IMR-90 (cell line): ENCODE data around the gene ITGAL. TPM values are rescaled to one million over a fixed set of nuclear protein-coding genes. Genes with fewer than 3 reads are reported as not detected.

Source experiments
- ATAC-seq: fragments of 200-7000 bp; cut with Tn5 transposase; 2 replicates; pipeline ENCODE4 v1.9.1; 2020; ENCODE audit warnings: low read depth, mild to moderate bottlenecking, moderate library complexity
- BruUV-seq: library from RNA; stranded (reverse); fragments of 400-500 nt; replicated peaks from 2 replicates; lab custom pipeline; 2021; lab: Mats Ljungman, UMichigan
- CTCF ChIA-PET: fragments of 300-600 bp; formaldehyde crosslinking; extraction: SDS; loops from one replicate; lab custom pipeline; 2021; ENCODE audit warnings: antibody characterized with exemption; lab: Yijun Ruan, JAX
- POLR2A ChIA-PET: fragments of 300-600 bp; sonication (Branson Sonifier 250); formaldehyde crosslinking; loops from one replicate; lab custom pipeline; 2022; ENCODE audit warnings: antibody characterized with exemption; ENCODE audit not compliant: unreplicated experiment; lab: Charles Lee
- DNase-seq: peaks from one replicate; pipeline ENCODE4 v3.0.0; 2013
- H2AFZ ChIP-seq: replicated peaks from 2 replicates; pipeline ENCODE3; 2013; ENCODE audit warnings: low read length, mild to moderate bottlenecking; ENCODE audit not compliant: poor library complexity
- H2AK5ac ChIP-seq: 2 replicates; pipeline ENCODE4 v1.6.1; 2013; ENCODE audit warnings: low read depth, low read length, inconsistent platforms
- H2AK9ac ChIP-seq: replicated peaks from 2 replicates; pipeline ENCODE3; 2013; ENCODE audit warnings: mild to moderate bottlenecking, low read depth, low read length, moderate library complexity; ENCODE audit not compliant: poor library complexity
- H2BK120ac ChIP-seq: 2 replicates; pipeline ENCODE4 v1.6.1; 2013; ENCODE audit warnings: low read depth, low read length, inconsistent platforms
- H2BK15ac ChIP-seq: 3 replicates; pipeline ENCODE4 v1.6.1; 2013; ENCODE audit warnings: low read depth, low read length, inconsistent platforms
- H2BK20ac ChIP-seq: 2 replicates; pipeline ENCODE4 v1.6.1; 2013; ENCODE audit warnings: low read depth, mild to moderate bottlenecking, inconsistent platforms, low read length, moderate library complexity
- H2BK5ac ChIP-seq: 2 replicates; pipeline ENCODE4 v1.6.1; 2013; ENCODE audit warnings: mild to moderate bottlenecking, low read depth, low read length, inconsistent platforms; ENCODE audit not compliant: poor library complexity, severe bottlenecking
- H3K14ac ChIP-seq: replicated peaks from 2 replicates; pipeline ENCODE4 v1.6.1; 2013; ENCODE audit warnings: low read depth, low read length, inconsistent platforms
- H3K18ac ChIP-seq: 2 replicates; pipeline ENCODE4 v1.6.1; 2013; ENCODE audit warnings: low read depth, low read length, control low read depth
- H3K23ac ChIP-seq: 2 replicates; pipeline ENCODE4 v1.6.1; 2013; ENCODE audit warnings: low read depth, low read length, inconsistent platforms
- H3K27ac ChIP-seq: 2 replicates; pipeline ENCODE4 v1.5.1; 2013; ENCODE audit warnings: mild to moderate bottlenecking, control low read depth, low read length; ENCODE audit not compliant: insufficient read depth
- H3K27me3 ChIP-seq: 2 replicates; pipeline ENCODE4 v1.6.1; 2013; ENCODE audit warnings: low read length; ENCODE audit not compliant: control insufficient read depth, insufficient read depth
- H3K36me3 ChIP-seq: 2 replicates; pipeline ENCODE4 v1.6.1; 2013; ENCODE audit warnings: low read length, mixed read lengths; ENCODE audit not compliant: control insufficient read depth, insufficient read depth
- H3K4ac ChIP-seq: 2 replicates; pipeline ENCODE4 v1.6.1; 2013; ENCODE audit warnings: low read depth, low read length, inconsistent platforms
- H3K4me1 ChIP-seq: 2 replicates; pipeline ENCODE4 v1.6.1; 2013; ENCODE audit warnings: low read length, mixed read lengths; ENCODE audit not compliant: control insufficient read depth, insufficient read depth
- H3K4me2 ChIP-seq: 2 replicates; pipeline ENCODE4 v1.6.1; 2013; ENCODE audit warnings: low read depth, mild to moderate bottlenecking, control low read depth, low read length, moderate library complexity
- H3K4me3 ChIP-seq: 2 replicates; pipeline ENCODE4 v1.5.1; 2013; ENCODE audit warnings: low read depth, mild to moderate bottlenecking, control low read depth, low read length, moderate library complexity; ENCODE audit not compliant: insufficient read depth
- H3K56ac ChIP-seq: 2 replicates; pipeline ENCODE4 v1.6.1; 2013; ENCODE audit warnings: low read length, inconsistent platforms; ENCODE audit not compliant: insufficient read depth; ENCODE audit errors: extremely low read depth
- H3K79me1 ChIP-seq, 2 experiments: 2 replicates each; pipeline ENCODE4 v1.6.1; 2013; ENCODE audit warnings: low read length in 2 of 2, inconsistent platforms in 1 of 2, low read depth in 1 of 2
- H3K9ac ChIP-seq: 2 replicates; pipeline ENCODE4 v1.6.1; 2013; ENCODE audit warnings: low read depth, low read length, control low read depth
- H3K9me1 ChIP-seq: 2 replicates; pipeline ENCODE4 v1.6.1; 2013; ENCODE audit warnings: low read length, inconsistent platforms; ENCODE audit not compliant: insufficient read depth
- H3K9me3 ChIP-seq: 2 replicates; pipeline ENCODE4 v1.6.1; 2013; ENCODE audit warnings: low read length; ENCODE audit not compliant: control insufficient read depth, insufficient read depth
- H4K20me1 ChIP-seq: 2 replicates; pipeline ENCODE4 v1.6.1; 2013; ENCODE audit warnings: low read length, inconsistent platforms; ENCODE audit not compliant: insufficient read depth
- H4K5ac ChIP-seq: 2 replicates; pipeline ENCODE4 v1.6.1; 2013; ENCODE audit warnings: mild to moderate bottlenecking, low read depth, low read length, control low read depth
- H4K8ac ChIP-seq, 2 experiments: 2 replicates each; pipeline ENCODE4 v1.6.1; 2013; ENCODE audit warnings: low read depth in 2 of 2, low read length in 2 of 2, control low read depth in 1 of 2, inconsistent platforms in 1 of 2
- H4K91ac ChIP-seq: 2 replicates; pipeline ENCODE4 v1.6.1; 2013; ENCODE audit warnings: low read depth, low read length, inconsistent platforms; ENCODE audit not compliant: insufficient read depth
- MAFK ChIP-seq: IDR thresholded peaks from 2 replicates; pipeline ENCODE4 v1.6.1; 2012; ENCODE audit warnings: low read depth, low read length, improper control_type of control experiment
- NFE2L2 ChIP-seq: fragments of 150-350 bp; IDR thresholded peaks from 2 replicates; pipeline ENCODE4 v1.6.1; 2016; ENCODE audit warnings: low read depth, mild to moderate bottlenecking, low read length
- POLR2A ChIP-seq: IDR thresholded peaks from 2 replicates; pipeline ENCODE4 v1.6.1; 2012; ENCODE audit warnings: mild to moderate bottlenecking, low read depth, low read length
- RCOR1 ChIP-seq: IDR thresholded peaks from 2 replicates; pipeline ENCODE4 v1.6.1; 2012; ENCODE audit warnings: mild to moderate bottlenecking, low read length, improper control_type of control experiment; ENCODE audit not compliant: insufficient replicate concordance
- RFX5 ChIP-seq: IDR thresholded peaks from 2 replicates; pipeline ENCODE4 v1.8.0; 2012; ENCODE audit warnings: low read depth, mild to moderate bottlenecking, low read length, moderate library complexity
- WGBS, 2 experiments: methylation state at CpG; one replicate each; pipeline versions ENCODE4 v1.1.5 to v1.1.7; 2013; ENCODE audit warnings: missing lambda C conversion rate in 2 of 2; ENCODE audit not compliant: insufficient read length in 1 of 2; ENCODE audit errors: extremely low coverage in 2 of 2; 5-methylcytosine and 5-hydroxymethylcytosine counted together
- dilution Hi-C: fragments of 300-500 bp; cut with HindIII; formaldehyde crosslinking; loops from one replicate; pipeline ENCODE4 v1.14.3; 2018; ENCODE audit warnings: low sequenced_read_pairs; ENCODE audit not compliant: unreplicated experiment
- in situ Hi-C: fragments of 300-500 bp; cut with MboI; formaldehyde crosslinking; loops from 3 replicates; pipeline ENCODE4 v1.14.3; 2019; ENCODE audit warnings: low sequenced_read_pairs, inconsistent platforms, mixed read lengths
- intact Hi-C: fragments of 100-400 bp; cut with micrococcal nuclease; formaldehyde crosslinking; loops from 2 replicates; pipeline ENCODE4 v1.10.0; 2022
- polyA plus RNA-seq, 3 experiments: library from polyadenylated mRNA; depleted of rRNA; stranded (reverse); fragments of >200 nt; gene quantifications; 2 replicates each; pipeline ENCODE4 v1.2.3, GENCODE V29; 2012; ENCODE audit warnings: low replicate concordance in 1 of 3
- total RNA-seq: library from RNA; depleted of rRNA; stranded (reverse); fragments of >200 nt; gene quantifications from 2 replicates; pipeline ENCODE4 v1.2.3, GENCODE V29; 2012

ITGAL gene
- total and polyA plus RNA-seq, 2 of the 4 experiments (the other 2 are of a cell fraction): not detected

- dilution Hi-C loops (no loop called here), intact Hi-C loops (no loop called here), in situ Hi-C loops (no loop called here)
- no peak overlapping the region for H3K23ac ChIP-seq
- H4K20me1 ChIP-seq: no peaks in the 10 kb centered on the region
- H3K36me3 ChIP-seq: peaks cover 5% of the 10 kb centered on the region; the same call in 1 of the 2 replicates
- no peak overlapping the region for H3K14ac ChIP-seq
- ChIA-PET CTCF (no interaction called here), POLR2A (no interaction called here)
- no peaks in the 10 kb centered on the region for H3K27me3 ChIP-seq
- H2AK9ac ChIP-seq: no peak overlapping the region
- no peak overlapping the region for H2BK20ac ChIP-seq
- no peak for DNase-seq
- no peak overlapping the region for H3K4me3 ChIP-seq
- no peak overlapping the region for H4K91ac ChIP-seq
- H3K4me2 ChIP-seq: no peak overlapping the region
- no peak overlapping the region for H3K56ac ChIP-seq
- no CpG with 5 or more reads among the region's 13 CpGs for WGBS, 2 experiments
- H3K9me3 ChIP-seq: no peaks in the 10 kb centered on the region
- no peak overlapping the region for H2BK5ac ChIP-seq
- no TSS peak for BruUV-seq
- H3K18ac ChIP-seq: no peak overlapping the region
- no peak for ATAC-seq
- H3K79me1 ChIP-seq: peaks cover 10 to 29% of the 10 kb centered on the region in 2 experiments
- H2BK15ac ChIP-seq: no peak overlapping the region
- no peak overlapping the region for H2AFZ ChIP-seq
- H3K4me1 ChIP-seq: peaks cover 8% of the 10 kb centered on the region
- H4K8ac ChIP-seq: no peak overlapping the region
- no peak overlapping the region for H3K9ac ChIP-seq
- H2AK5ac ChIP-seq: no peak overlapping the region
- TF ChIP-seq MAFK (no peak), POLR2A (no peak), NFE2L2 (no peak), RCOR1 (no peak), RFX5 (no peak)
- no peak overlapping the region for H2BK120ac ChIP-seq
- H3K4ac ChIP-seq: no peak overlapping the region
- H4K5ac ChIP-seq: no peak overlapping the region
- no peak overlapping the region for H3K27ac ChIP-seq
- H3K9me1 ChIP-seq: peaks cover 15% of the 10 kb centered on the region
Measured at GRCh38 chr16:30530163-30531037, 57.9 kb downstream of the ITGAL start.
